ENCODE data around the gene RND3. TPM values are rescaled to one million over a fixed set of nuclear protein-coding genes. Genes with fewer than 3 reads are reported as not detected.

RND3 gene
- total RNA-seq, 1 donor from 2014 or later = 164 TPM

GRCh38 chr2:150475479-150476250, 11.8 kb downstream of the RND3 start:
- no peak for DNase-seq

DNA sequence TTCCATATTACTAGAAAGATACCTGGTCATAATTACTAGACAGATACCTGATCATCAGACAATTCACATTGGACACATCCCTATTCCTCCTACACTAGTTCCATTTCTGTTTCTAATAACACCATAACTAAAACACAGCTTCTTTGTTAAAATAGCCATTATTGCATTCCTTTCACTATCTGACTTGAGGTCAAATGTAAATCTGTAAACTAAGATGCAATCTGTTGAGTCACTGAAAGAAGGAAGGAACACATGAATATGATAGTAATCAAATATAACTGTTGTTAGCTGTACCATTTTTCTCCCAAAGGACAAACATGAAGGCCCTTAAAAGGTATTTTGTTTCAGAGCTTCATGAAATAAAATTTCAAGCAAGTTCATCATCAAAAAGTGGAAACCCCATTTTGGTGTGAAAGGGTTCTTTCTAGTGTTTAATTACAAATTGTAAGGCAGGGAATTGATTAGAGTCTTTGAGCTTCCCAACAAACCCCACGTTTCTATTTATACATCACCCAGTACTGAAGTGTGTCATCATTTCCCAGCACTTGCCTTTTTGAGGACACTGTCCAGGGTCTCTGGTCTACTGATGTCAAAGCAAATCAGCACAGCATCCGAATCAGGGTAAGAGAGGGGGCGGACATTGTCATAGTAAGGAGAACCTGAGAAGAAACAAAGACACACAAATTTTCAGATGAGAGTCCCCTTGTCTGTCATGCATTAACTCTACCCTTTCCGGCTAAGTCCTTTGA, 13.0 kb downstream of the RND3 start:
- no peak for DNase-seq

- DNase-seq = no peak
Observed at GRCh38 chr2:150473767-150474166, 13.7 kb downstream of the RND3 start.

DNA sequence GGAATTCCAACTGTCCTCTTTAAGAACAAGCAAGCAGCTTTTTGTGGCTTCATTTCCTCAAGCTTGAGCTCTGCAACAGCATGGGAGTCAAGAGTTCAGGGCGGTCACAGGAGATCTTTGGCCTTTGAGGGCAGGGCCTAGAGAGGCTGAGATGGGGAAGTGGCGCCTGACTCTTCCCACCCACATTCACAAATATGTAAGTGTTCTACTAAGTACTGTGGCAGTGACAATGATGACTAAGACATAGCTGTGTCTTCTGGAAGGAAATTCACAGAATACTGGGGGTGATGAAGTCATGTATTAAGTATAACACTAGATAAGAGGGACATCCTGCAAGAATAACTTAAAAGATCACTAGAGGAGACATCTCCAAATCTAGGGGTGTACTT, 15.0 kb downstream of the RND3 start:
- no peak for DNase-seq

DNA sequence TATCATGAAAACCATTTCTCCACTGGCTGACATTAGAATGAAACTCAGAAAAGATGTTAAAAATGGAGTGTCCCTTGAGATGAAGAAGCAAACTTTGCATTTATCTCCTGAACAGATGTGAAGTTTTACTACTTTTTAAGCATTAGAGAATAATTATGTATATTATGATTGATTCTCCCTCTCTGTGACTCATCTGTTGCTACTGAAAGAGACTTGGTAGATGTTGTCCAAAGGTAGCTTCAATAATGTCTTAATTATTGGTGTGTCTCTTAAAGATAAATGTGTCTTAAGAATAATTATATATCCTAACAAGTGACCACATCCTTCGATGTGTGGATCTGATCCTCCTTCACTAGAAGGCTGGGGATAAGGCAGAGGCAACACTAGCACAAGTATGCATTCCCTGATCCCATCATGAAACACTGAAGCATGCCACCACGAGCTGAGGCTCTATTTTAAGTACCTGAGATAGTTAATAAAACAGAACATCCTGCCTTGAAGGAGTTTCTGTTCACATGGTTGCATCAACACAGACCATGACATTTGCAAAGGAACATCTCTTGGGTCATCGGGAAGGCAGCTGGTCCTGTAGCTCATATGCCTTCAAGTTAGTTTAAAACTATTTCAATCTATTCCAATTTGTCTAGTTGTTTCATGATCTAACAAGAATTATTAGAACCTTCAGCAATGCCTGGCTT, 15.5 kb downstream of the RND3 start:
- no peak for DNase-seq

GRCh38 chr2:150470435-150470834, 17.0 kb downstream of the RND3 start:
- no peak for DNase-seq

- DNase-seq = no peak
Observed at GRCh38 chr2:150469706-150470274, 17.7 kb downstream of the RND3 start.

- DNase-seq = no peak
Observed at GRCh38 chr2:150468350-150468960, 19.0 kb downstream of the RND3 start.

GRCh38 chr2:150467621-150467963, 19.9 kb downstream of the RND3 start:
- DNase-seq = no peak

- DNase-seq = no peak
Observed at GRCh38 chr2:150466741-150467620, 20.5 kb downstream of the RND3 start.

GRCh38 chr2:150465703-150466569, 21.5 kb downstream of the RND3 start:
- DNase-seq = no peak

GRCh38 chr2:150464986-150465385, 22.5 kb downstream of the RND3 start:
- no peak for DNase-seq

- no peak for DNase-seq
Observed at GRCh38 chr2:150464270-150464669, 23.2 kb downstream of the RND3 start.

- DNase-seq = no peak
Observed at GRCh38 chr2:150462770-150463169, 24.7 kb downstream of the RND3 start.

- DNase-seq = no peak
Observed at GRCh38 chr2:150459281-150459680, 28.2 kb downstream of the RND3 start.

DNA sequence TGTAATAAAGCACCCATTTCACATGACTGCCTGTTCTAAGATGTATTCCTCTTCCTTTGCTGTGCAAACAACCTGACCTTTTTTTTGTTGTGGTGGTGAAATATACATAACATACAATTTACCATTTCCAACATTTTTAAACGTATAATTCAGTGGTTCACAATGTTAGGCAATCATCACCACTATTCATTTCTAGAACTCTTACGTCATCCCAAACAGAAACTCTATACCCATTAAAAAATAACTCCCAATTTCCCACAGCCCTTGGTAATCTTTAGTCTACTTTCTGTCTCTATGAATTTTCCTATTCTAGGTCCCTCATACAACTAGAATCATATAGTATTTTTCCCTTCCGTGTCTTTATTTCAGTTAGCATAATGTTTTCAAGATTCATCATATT, 36.7 kb downstream of the RND3 start:
- DNase-seq = no peak

- no peak for DNase-seq
Observed at GRCh38 chr2:150449856-150450255, 37.6 kb downstream of the RND3 start.

DNA sequence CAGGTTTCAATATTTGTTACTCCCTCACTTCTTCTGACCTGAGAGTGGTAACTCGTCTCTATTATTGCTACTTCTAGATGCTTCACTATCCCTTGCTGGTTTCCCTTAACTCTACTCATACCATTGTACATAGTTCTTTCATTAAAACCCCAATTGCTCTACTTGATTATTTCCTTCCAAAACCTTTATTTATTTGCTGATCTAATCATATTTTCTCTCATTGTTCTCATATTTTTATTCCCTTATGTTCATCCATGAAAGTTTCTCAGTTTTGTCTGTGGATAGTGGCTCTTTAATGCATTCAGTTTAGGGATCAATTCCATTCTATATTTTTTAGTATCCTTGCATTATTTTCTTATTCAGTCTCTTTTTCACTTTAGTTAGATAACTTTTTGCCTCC, 42.1 kb downstream of the RND3 start:
- no peak for DNase-seq

DNA sequence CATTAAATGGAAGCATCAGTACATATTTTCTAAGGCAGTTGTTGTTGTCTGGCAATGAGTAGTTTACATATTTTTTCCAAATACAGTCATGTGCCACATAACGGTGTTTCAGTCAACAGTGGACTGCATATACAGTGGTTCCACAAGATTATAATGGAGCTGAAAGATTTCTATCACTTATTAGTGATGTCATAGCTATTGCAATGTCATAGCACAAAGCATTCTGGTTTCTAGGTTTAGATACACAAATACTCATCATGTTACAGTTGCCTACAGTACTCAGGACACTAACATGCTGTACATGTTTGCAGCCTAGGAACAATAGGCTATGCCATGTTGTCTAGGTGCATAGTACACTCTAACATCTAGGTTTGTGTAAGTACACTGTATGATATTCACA, 45.0 kb downstream of the RND3 start:
- DNase-seq = no peak

GRCh38 chr2:150441784-150442183, 45.7 kb downstream of the RND3 start:
- DNase-seq = no peak

GRCh38 chr2:150441226-150441625, 46.2 kb downstream of the RND3 start:
- no peak for DNase-seq
